Middle frontal gyrus (tissue), 1 donor: ENCODE measurements around the gene MBOAT2.
"Not testable (repeated sequence)": the region's sequence is repeated elsewhere in the genome, so short reads cannot be mapped to it uniquely, and the experiment has no call there.

Experiments used
- DNase-seq: peaks from one replicate; pipeline ENCODE4 v3.0.0-alpha.2; 2015; ENCODE audit warnings: low spot score; ENCODE audit errors: extremely low spot score

Gene MBOAT2

DNA sequence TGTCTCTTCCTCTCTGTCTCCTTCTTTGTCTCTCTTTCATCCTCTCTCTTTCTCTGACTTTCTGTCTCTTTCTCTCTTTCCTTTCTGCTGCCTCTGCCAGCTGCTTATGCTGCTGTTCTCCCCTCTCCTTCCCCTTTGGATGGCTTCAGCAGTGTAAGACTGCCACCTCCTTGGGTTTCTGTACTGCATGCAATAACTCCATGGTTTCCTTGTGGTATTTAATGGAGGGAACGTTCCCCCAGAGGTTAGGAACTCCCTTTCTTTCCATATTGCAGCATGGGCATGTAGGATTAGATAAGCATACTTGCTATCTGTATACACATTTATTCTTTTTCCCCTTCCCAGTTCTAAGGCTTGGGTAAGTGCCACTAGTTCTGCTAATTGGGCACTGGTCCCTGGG lies 106.3 kb downstream of the MBOAT2 start:
- not testable (repeated sequence) for DNase-seq

DNA sequence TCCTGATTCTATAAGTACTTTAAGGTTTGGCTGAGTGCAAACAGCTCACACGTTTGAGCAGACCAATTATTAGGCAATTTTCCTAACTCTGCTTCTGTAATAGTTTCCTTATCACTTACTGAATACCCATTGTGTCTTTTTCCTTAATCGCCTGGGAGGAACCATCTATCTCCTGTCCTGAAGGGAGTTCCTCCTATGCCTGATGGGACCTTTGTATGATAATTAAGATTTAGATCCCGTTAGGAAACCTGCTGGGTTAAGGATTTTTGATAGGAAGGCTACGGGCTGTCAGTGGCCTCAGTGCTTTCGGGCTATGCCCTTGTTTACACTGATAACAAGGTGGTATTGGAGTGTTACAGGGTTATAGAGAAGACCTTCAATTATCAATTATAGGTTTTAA lies 106.8 kb downstream of the MBOAT2 start:
- not testable (repeated sequence) for DNase-seq

DNA sequence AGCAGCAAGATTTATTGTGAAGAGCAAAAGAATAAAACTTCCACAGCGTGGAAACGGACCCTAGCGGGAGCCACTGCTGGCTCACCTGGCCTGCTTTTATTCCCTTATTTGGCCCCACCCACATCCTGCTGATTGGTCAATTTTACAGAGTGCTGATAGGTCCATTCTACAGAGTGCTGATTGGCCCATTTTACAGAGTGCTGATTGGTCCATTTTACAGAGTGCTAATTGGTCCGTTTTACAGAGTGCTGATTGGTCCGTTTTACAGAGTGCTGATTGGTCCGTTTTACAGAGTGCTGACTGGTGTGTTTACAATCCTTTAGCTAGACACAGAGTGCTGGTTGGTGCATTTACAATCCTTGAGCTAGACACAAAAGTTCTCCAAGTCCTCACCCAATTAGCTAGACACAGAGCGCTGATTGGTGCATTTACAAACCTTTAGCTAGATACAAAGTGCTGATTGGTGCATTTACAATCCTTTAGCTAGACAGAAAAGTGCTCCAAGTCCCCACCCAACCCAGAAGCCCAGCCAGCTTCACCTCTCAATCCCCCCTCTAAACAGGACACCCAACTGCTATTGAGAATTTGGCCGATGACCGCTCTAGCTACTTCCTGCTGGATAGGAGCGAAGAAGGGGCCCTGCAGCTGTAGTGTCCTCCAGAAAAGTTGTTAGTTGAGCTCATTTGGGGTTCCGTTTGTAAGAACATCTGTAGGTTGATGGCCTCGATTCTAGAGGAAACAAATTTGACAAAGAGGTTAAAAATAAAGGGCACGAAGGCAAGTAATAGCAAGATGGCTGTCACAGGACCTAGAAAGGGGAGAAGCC lies 108.2 kb downstream of the MBOAT2 start:
- DNase-seq = not testable (repeated sequence)

DNA sequence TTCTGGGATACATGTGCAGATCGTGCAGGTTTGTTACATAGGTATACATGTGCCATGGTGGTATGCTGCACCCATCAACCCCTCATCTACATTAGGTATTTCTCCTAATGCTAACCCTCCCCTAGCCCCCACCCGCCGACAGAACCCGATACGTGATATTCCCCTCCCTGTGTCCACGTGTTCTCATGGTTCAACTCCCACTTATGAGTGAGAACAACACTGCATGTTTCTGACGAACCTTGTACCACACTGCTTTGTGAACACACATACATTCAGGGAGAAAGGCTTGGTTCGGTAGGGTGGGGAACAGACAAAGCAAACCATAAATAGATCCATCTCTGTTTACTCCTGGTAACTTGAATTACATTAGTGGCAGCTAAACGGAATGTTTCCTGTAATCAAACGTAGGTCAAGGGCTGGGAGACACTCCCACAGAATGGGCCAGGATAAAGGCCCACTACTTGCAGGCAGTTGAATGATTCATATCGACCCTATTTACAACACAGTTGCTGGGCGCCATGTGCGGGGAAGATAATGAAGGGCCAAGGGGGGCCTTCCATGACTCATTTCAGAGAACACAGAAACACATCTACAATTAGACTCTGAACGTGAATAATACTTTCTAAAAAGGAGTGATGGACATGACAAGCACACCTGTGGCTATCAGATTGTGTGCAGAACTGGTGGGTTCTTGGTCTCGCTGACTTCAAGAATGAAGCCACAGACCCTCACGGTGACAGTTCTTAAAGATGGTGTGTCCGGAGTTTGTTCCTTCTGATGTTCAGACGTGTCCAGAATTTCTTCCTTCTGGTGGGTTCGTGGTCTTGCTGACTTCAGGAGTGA lies 109.3 kb downstream of the MBOAT2 start:
- DNase-seq = no peak

DNA sequence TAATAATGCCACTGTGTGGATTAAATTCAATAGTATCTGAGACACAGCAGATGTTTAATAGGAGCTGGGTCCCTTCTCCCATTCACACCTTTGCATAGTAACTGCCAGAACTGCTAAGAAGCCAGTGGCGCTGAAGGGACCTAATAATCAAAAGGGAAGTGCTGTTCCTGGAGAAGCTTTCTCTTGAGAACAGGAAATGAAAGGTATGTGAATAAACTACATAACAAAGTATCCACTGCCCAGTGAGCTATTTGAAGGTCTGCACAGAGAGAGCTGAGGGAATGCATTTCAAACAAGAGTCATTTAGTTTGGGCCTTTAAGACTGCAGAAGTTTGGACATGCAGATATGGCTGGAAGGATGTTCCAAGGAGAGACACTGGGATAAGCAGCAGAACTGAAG lies 110.0 kb downstream of the MBOAT2 start:
- DNase-seq = no peak

DNA sequence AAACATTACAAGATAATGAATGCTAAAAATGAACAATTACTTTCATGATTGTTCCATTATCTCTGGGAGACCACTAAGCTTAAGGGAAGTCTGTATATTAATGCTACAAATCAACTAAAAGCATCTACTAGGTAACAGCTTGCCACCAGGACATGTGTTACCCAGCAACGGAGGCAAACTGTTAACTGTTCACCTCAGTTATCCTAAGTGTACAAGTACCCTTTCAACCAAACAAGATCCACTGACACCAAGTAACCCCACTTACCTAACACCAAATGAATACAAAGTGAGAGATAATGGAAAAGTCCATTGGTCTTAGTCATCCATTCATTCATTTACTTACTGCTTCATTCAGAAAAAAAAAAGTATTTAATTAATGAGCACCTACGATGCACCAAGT lies 111.4 kb downstream of the MBOAT2 start:
- DNase-seq = no peak

DNA sequence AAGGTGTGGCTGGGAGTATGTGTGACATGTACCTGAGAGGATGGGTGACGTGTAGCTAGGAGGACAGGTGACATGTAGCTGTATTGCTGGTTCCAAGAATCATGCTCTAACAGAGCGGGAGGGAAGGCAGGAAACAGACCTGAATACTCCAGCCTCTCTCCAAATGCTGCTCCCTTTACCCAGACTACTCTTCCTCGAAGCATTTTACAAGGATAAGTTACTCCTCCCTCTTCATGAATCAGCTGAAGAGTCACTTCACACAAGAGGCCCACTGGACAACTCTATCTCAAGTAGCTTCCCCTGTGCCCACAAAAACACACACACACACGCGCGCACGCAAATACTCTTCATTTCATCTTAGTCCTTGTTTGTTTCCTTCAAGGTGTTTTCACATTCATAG lies 113.5 kb downstream of the MBOAT2 start:
- no peak for DNase-seq

DNA sequence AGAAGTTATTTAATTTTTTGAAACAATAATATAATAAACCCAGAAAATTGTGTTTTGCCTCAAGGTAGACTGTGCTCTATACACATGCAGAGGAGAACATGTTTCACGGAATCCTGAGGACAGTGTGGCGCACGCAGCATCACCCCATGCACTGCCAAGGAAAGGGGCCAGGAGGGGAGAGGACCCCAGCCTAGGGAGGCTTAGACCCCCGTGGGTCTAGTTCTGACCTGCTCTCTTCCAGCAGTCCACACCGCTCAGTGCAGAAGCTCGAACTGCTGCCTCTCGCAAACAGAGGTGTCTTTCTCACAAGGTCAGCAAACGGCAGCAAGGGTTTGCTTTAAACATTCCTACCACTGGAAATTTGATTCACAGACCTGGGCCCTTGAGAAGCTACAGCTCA lies 114.5 kb downstream of the MBOAT2 start:
- no peak for DNase-seq

DNA sequence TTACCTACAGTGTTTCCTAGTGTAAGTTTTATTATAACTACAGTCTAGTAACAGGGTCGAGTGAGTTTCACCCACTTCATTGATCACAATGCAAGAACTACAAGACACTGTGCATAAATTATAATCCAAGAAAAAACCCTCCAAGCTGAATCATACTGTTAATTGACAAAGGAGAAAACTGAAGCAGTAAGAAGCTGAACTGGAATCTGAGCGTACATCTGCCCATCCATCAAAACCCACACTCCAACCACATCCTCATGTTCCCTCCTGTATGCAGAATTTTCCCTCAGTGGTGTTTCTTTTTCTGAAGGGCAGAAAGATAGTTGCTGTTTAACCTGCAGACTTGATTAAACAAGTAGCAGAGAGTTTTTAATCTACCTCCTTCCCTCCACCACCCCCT lies 116.6 kb downstream of the MBOAT2 start:
- DNase-seq = no peak

DNA sequence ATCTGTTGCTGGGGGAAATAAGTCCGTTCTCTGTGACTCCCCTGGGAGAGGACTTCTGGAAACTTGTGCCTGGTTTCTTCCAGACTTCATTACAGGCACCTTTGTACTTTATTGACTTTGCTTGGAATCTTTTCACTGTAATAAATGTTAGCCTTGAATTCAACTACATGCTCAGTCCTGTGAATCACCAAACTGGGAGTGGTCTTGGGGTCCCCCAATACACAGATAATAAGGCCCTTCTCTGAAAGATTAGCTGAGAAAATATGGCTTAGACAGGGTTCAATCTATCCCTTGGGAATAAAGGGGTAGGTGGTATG lies 117.3 kb downstream of the MBOAT2 start:
- no peak for DNase-seq

DNA sequence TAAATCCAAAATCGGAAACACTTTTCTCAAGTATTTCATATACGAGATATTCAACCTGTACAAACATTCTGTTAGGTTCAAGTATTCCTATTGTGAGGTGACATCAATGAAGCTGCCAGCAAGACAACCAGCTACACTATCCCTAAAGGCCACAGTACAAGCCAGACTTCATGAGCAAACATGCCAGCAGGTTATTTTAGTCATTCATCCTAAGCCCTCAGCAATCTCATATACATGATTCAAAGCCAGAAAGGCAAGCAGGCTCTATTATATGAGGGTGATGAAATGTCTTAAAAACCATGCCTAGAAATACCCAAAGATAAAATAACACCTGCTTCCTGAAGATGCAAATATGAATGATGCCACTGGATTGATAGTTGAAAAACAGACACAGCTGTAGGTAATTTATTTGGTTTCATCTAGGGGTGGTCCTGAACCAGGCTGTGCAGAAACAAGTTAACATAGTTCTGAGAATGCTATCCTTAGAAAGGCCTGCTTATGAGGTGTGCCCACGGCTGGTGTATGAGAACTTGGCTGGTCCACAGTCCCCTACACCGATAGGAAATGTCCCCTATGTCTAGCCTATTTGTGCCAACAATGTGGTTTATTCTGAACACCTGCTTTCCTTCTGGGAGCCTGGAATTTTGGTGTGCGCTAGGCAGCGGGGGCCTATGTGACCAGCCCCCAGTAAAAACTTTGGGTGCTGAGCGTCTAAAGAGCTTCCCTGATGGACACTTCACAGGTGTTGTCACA lies 117.9 kb downstream of the MBOAT2 start:
- no peak for DNase-seq

DNA sequence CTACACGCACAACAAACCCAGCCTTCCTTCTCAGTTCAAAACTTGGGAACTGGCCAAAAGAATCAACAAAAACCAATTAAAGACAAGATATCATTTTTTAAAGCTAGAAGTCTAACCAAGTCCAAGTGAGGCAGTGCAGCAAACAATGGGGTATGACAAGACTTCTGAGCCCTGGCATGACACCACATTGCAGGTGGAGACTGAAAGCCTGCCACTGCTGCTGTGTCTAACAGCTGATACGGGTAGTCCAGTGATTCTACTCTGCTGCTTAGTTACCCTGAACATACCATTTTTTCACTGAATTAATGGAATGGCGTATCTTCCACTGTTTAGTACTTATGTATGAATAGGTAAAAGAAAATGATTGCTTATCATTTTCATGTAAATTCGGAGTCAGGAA lies 118.7 kb downstream of the MBOAT2 start:
- no peak for DNase-seq

DNA sequence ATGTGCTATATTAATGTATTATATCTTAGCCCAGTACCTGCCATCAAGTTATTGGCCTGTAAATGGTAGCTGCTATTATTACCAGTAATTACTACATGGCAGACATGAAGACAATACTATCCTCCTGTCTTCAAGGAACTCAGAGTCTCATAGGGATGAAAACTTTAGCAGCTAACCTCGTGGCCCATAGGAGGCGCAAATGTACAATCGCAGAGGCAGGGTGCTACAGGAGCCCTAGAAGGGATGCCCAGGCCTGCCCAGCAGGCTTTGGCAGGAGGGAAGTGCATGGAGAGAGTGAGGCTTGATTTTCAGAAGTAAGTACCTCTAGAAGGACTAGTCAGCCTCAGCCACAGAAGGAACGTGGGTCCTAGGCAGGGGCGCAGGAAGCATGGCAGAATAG lies 121.4 kb downstream of the MBOAT2 start:
- DNase-seq = no peak

DNA sequence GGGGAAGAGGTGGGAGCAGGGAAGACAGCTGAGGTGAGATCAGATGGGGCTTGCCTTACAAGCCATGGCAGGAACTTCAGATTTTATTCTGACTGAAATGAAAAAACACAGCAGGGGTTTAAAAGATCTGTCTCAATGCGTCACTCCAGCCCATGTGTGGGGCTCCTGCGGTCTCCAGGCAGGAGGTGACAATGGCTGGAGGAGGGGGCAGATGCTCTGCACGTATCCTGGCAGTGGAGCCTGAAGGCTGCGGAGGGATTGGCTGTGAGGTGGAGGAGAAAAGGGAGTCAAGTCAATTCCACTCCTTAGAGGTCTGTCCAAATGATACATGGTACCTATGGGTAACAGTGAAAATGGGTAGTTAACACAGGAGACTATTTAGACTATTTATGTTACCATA lies 125.6 kb downstream of the MBOAT2 start:
- DNase-seq = no peak

DNA sequence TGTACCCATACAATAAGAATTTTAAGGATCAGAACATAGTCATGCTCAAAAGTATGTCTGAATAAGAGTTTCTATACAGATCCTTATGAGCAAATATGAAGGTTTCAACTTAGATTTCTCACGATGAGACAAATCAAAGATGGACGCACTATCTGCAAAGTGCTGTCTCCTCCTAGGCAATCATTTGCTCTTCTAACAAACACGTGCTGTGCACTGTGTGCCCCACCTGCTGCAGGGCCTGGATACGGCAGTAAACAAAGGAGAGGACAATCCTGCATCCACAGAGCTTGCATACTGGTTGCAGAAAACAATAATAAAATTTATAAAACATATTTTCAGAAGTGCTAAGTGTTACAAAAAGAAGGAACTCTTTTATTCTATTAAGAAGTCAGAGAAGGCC lies 126.2 kb downstream of the MBOAT2 start:
- DNase-seq = no peak

DNA sequence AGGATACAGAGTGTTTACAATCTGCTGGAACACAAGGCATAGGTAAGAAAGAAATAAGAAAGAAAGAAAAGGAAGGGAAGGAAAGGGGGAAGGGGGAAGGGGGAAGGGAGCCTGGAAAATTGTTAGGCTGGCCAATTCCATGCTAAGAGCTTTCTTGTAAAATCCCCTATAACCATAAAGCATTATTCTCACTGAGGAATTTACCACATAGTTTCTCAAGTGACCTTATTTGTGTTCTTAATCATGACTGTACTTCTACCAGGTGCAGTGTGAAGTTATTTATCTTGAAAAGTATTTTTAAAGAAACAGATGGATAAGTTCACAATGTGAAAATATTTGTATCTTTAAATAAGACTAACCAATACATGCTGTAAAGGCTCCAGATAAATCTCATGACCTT lies 126.9 kb downstream of the MBOAT2 start:
- no peak for DNase-seq

DNA sequence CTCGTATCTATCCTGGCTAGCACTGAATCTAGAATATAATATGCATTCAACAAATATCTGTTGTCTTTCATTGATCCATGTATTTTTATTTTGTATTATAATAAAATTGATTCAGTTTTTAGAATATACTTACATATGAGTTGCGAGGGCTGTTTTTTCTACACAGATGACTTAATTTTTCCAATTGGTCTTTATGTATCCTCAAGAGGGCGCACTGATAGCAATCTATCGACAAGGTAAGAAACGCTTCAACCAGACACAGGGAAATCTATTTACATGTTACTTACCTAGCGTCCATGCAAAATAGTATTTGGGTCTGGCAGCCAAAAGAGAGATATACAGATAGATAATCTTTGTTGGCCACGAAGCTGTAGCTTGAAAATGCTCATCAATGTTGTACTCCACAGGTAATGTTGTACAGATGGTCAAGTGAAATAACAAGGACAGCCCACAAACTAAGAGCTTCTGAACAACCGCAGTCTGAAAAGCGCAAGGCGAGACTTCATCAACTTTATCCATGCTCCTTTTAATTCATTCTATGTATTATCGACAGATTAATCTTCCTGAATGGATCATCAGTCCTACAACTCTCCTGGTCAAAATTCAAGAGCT lies 130.6 kb downstream of the MBOAT2 start:
- DNase-seq = peak; percentile 43

DNA sequence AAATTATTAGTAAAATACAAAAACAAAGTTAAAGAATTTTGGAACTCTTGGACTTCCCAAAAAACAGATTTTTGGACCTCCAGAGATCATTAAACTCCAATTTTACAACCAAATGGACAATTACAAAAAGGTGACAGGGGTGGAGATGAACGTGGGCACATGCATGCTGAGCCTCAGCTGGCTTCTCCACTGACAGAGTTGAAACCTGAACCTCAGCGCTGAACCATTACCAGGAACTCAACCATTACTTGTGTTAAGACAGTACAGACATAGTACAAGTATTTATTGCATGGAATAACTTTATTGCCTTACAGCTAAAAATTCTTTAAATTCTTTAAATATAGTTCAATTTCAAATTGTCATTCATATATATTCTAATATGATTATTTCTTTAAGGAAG lies 133.0 kb downstream of the MBOAT2 start:
- no peak for DNase-seq

DNA sequence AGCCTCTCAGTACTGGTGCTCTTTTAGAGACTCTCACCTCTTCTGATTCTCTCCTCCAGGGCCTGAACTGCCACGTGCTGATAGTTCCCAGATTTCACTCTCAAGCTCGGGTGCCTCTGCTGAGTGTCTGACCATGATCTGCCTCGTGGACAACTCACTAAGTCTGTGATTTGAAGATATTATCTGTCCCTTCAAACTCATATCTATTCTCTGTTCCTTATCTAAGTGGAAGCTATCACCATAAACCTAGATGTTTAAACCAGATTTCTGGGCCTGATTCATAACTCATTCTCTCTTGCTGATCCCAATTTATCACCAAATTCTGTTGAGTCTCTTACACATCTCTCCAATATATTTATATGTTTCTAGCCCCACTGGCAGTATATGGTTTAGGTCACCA lies 136.1 kb downstream of the MBOAT2 start:
- no peak for DNase-seq

DNA sequence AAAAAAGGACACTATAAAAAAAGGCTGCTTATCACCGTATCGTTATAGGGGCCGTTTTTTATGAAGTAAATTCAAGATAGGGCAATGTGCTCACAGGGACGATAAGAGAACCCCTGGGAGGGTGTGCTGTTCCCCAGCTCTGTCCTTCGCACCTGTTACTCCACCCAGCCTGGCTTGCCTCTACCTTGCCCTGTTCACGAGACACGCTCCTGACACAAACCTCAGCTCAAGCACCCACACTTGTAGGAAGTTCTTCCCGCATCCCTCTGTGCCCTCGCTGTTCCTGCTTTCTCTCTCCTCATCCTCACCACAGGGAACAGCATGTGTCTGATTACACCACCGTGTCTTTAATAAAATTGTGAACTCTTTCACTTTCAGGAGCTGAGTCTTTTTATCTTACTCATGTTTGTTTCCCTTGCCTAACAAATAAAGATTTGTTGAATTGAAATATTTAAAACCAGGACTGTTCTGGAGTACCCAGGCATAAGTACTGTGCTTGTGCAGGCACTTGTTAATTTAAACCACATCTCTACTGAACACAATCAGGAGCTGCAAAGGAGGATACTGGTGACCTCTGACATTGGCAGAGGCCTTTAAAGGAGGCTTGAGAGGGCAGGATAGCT lies 140.0 kb downstream of the MBOAT2 start:
- no peak for DNase-seq

DNA sequence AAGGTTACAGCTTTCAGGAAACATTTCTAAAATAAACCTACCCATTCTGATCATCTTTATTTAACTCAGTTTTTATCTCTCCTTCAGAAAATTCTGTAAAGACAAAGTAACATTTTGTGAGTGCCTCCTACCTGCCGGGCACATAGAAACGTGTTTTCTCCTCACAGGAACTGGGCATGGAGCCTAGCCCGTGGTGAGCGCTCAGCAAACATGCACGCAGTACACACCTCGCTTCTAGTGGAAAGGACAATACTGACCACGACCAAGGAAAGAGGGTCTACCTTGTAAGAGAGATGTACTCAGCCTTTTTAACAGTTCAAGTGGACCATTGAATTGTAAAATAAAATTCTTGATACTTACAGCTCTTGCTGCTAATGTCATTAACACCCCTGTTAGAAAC lies 141.3 kb downstream of the MBOAT2 start:
- DNase-seq = no peak
